Activated naive CD4-positive, alpha-beta T cell (primary cell): Measurements from ENCODE around the gene SMAD2.

Experiments
- DNase-seq, 4 experiments: peaks; one replicate each; lab custom pipeline; 2025; lab: John Stamatoyannopoulos, UW

Gene SMAD2

DNA sequence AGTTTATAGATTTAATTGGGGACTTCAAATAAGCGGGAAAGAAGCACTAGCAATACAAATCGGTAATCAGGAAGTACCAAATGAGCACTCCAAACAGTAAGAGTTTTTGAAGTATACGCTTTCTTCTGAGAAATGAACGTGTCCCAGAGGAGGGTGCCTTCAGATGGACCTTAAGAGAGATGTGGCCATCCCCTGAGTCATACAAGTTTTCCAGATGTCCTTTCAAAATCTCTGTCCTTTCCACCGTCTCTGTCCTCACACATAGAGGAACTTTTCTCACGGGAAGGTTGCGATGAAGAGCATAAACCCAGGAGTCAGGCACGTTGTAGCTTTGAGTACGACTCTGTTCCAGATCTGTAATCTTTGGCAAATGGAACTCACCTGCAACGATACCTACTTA, 1.7 kb upstream of the SMAD2 start:
- no peak for DNase-seq

DNA sequence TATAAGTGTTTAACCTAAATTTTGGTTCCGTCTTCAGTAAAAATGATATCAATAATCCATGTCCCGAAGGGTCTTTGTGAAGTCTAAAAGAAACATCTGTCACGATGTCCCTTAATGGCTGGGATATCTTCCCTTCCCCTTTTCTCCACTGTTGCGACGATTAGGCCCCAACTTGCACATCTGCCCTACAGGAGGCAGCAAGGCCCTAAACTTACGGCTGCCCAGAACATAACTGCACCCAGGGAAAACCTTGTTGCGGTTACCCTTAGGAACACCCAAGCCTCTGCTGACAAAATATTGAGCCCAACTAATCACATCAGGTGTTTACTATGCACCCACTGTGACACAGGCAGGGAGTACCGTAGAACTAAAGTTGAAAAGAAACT, 1.3 kb upstream of the SMAD2 start:
- DNase-seq = peak in 2 of 4 experiments; percentile 12 to 40

DNA sequence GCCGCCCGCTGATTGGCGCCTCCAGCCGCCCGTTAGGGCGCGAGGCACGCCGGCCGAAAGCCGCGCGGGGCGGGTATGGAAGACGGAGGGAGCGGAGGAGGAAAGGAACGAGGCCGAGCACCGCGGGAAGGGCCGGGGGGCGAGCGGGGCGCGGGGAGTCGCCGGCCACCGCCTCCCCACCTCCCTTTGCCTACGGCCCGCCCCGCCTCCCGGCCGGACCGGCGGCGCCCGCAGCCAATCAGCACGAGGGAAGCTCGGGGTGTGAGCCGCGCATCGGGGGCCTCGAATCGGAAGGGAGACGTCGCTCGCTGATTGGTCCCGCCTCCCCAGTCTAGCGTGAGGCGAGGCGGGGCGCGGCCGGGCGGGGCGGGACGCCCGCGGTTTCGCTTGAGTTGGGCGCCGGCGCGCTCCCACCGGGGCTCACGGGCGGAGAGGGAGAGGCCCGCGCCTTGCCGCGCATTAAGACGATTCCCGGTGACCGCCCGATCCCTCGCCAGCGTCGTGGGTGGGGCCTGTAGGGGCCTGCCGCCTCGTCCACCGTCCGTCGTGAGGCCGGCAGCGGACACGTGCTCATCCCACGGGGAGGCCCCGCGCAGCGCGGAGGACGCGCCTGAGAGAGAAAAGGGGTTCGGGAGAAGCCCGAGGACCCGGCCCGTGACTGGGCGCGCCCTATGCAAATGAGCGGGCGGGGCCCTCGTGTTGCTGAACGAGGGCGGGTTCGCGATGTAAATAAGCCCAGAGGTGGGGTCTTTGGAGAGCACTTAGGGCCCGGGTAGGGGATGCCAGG, 665 bp upstream of the SMAD2 start:
- DNase-seq = peak; percentile 84 to 93 (median 86)

DNA sequence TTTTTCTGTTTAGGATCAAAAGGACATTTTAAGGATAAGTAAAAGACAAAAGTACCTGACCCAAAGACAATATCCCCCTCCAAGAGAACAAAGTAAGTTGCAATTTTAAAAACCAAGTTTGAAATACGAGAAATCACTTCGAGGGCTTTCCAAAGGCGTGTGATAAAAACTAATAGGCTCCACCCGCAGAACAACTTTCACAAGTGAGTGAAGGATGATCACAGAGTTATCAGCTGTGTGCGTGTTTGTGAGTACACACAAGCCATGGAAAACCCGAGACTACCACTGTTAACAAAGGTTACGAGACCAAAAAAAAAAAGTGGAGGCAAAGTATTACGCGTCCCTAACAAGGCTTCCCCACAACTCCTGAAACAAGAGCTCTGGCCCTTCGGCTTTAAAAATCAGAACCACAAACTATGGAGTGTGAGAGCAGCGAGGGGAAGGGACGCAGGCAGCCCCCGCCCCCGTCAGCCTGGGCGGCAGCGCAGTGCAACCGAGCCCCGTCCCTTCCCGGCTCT, 719 bp downstream of the SMAD2 start:
- DNase-seq = no peak

GRCh38 chr18:47928466-47928865, 2.0 kb downstream of the SMAD2 start:
- no peak for DNase-seq

GRCh38 chr18:47926101-47926850, 4.2 kb downstream of the SMAD2 start:
- DNase-seq = no peak

GRCh38 chr18:47919916-47920315, 10.5 kb downstream of the SMAD2 start:
- DNase-seq = no peak

- DNase-seq = no peak
Measured at GRCh38 chr18:47917923-47918610, 12.4 kb downstream of the SMAD2 start.

DNA sequence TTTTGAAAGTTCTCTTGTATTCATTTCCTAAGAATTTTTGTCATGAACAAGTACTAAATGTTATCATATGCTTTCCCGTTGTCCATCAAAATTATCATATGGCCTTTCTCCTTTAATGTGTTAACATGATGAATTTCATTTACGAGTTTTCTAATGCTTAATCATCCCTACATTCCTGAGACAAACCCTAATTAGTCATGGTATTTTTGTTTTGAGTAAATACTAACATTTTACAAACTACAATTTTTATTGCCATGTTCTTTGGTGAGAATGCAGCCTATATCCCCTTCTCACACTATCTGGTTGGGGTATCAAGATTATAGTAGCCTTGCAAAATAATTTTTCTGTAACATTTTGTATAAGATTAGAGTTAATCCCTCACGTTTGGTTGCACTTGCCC, 14.5 kb downstream of the SMAD2 start:
- DNase-seq = no peak

DNA sequence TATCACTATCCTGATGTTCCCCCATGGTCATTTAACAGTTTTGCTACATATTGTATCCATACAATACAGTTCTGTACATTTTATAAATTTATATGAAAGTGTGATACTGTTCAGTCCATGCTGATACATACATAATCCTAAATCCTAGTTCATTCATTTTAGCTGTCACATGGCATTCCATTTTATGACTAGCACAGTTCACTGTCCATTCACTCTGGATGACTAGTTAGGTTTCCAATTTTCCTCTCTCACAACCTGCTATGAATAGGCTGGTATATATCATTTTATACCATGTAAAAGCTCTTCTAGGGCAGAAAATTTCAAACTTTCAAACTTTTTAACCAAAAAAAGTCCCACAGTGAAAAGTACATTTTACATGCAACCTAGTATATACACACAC, 15.2 kb downstream of the SMAD2 start:
- DNase-seq = no peak

- DNase-seq = no peak
Measured at GRCh38 chr18:47912794-47913585, 17.5 kb downstream of the SMAD2 start.

- DNase-seq = no peak
Measured at GRCh38 chr18:47912343-47912742, 18.1 kb downstream of the SMAD2 start.

DNA sequence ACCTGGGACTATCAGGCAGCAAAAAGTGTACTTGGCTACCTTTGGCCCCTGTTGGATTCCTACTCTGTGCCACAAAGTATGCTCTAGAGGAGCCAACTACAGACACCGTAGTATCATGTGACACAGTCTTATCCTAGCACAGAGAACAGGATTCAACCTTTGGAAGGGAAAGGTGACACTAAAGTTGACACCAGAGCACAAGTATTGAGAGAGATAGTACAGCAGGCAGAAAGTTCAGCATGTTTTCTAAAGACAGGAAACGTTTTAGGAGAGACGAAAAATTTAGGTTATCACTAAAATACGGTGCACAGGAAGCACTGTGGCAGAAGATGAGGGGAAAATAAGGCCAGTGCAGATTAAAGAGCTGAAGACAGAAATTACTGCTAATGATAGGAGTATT, 18.6 kb downstream of the SMAD2 start:
- no peak for DNase-seq

DNA sequence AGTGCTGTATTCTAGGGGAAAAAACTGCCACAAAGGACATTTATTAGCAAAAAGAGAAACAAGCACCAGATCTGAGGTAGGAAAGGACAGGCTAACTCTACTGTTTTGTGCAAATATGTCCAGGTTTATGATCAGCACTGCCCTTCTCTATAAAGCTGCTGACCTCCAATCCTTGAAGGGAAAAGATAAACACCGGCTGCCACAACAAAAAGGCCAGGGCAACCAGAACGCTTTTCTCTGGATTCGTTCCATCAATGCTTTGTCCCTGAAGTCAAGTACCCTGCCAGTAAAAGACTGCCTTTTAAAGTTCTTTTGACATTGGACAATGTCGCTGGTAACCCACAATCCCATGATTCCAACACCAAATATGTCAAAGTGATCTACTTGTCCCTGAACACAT, 21.0 kb downstream of the SMAD2 start:
- DNase-seq = no peak

GRCh38 chr18:47908592-47908991, 21.9 kb downstream of the SMAD2 start:
- DNase-seq = no peak

DNA sequence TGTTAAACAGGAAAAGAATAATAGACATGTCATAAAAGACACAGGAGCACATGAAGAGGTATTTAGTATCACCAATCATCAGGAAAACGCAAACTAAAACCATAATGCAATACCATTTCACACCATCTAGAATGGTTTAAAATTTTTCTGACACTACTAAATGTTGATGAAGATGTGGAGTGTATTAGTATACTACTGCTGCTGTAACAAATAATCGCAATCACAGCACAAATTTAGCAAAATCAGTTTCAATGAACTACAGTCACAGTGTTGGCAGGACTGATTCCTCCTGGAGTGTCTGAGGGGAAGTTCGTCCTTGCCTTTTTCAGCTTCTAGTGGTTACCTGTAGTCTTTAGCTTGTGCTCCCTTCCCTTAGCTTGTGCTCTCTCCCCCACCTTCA, 24.1 kb downstream of the SMAD2 start:
- DNase-seq = no peak

GRCh38 chr18:47903809-47904208, 26.6 kb downstream of the SMAD2 start:
- no peak for DNase-seq

DNA sequence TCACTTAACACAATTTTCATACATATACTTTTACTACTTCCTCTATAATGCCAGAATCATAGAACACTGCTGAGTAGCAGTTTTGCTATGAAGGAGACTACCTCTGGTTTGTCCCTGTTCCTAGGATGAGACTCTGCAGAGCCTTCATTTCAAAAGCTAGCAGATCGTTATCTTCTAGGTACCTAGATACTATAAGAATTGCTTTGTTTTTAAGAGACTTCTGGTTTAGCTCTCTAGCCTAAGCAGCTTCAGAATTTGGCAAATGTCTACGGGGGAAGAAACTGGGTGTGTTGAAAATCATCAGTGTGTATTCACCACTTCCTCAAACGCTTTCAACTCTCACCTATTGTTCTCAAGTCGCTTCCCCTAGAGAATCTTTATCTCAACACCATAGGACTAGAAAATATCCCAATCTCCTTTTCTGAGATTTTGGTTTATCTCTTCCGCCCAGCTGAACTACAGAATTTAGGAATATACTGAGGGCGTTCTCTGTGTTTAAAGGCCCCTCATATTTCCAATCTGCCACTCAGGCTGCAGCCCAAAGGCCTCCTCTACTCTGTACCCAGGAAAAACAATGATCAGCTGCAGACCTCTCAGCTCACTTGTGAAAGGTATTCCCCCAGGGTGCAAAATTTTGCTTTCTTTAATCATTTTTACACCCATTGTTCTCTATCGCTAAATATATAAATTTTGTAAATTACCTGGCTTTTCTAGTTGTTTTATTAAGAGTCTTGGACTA, 28.7 kb downstream of the SMAD2 start:
- DNase-seq = no peak

GRCh38 chr18:47899107-47899840, 31.2 kb downstream of the SMAD2 start:
- DNase-seq = no peak

- DNase-seq = no peak
Measured at GRCh38 chr18:47898696-47899095, 31.8 kb downstream of the SMAD2 start.
